GM21381 (cell line): ENCODE measurements around the gene KLC1.
"Not testable (repeated sequence)": the region's sequence is repeated elsewhere in the genome, so short reads cannot be mapped to it uniquely, and the experiment has no call there.

Source experiments
- ATAC-seq: cut with Tn5 transposase; IDR thresholded peaks from one replicate; pipeline ENCODE4 v1.9.1; 2021; ENCODE audit warnings: mild to moderate bottlenecking, moderate library complexity; ENCODE audit not compliant: unreplicated experiment

Gene KLC1

DNA sequence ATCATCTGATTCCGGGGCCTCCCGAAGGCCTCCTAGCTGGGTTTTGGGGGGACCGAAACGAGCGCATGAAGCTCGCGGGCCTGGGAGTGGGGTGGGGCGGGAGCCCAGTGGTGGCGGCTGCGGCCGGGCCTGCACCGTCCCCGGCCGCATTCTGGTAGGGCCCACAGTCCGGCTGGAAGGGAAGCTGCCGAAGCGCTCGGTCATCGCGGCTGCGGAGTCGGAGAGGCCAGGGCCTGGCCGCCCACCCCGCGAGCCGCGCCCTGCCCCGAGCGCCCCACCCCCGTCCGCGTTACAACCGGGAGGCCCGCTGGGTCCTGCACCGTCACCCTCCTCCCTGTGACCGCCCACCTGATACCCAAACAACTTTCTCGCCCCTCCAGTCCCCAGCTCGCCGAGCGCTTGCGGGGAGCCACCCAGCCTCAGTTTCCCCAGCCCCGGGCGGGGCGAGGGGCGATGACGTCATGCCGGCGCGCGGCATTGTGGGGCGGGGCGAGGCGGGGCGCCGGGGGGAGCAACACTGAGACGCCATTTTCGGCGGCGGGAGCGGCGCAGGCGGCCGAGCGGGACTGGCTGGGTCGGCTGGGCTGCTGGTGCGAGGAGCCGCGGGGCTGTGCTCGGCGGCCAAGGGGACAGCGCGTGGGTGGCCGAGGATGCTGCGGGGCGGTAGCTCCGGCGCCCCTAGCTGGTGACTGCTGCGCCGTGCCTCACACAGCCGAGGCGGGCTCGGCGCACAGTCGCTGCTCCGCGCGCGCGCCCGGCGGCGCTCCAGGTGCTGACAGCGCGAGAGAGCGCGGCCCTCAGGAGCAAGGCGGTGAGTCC, at the start of gene KLC1:
TSS of gene KLC1 (plus strand) at position 528 of the 819 bp plus-strand sequence. CDS start 25,354 bp downstream, outside the sequence.
- ATAC-seq, result peak; percentile 66

DNA sequence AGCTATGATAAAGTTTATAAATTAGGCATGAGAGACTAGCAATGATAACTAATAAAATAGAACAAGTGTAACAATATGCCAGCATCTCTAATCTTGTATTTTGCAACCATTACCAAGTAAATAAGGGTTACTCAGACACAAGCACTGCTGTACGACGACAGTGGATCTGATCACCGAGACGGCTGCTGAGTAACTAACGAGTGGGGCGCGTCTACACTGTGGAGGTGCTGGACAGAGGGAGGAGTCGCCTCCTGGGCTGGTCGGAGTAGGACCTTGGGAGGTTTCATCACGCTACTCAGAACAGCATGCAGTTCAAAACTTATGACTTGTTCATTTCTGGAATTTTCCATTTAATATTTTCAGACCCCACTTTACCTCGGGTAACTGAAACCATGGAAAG, 47.8 kb upstream of the KLC1 start:
- ATAC-seq, result no peak

GRCh38 chr14:103581954-103582703, 46.9 kb upstream of the KLC1 start:
- ATAC-seq, result no peak

- no peak for ATAC-seq
Measured at GRCh38 chr14:103584326-103584915, 44.6 kb upstream of the KLC1 start.

GRCh38 chr14:103593577-103593976, 35.4 kb upstream of the KLC1 start:
- peak; percentile 97 for ATAC-seq

GRCh38 chr14:103594265-103594664, 34.7 kb upstream of the KLC1 start:
- ATAC-seq, result no peak

- no peak for ATAC-seq
Measured at GRCh38 chr14:103597623-103598377, 31.2 kb upstream of the KLC1 start.

GRCh38 chr14:103600503-103600902, 28.5 kb upstream of the KLC1 start:
- ATAC-seq, result no peak

GRCh38 chr14:103604620-103605019, 24.4 kb upstream of the KLC1 start:
- ATAC-seq, result no peak

GRCh38 chr14:103606963-103607668, 21.9 kb upstream of the KLC1 start:
- peak; percentile 78 for ATAC-seq

- no peak for ATAC-seq
Measured at GRCh38 chr14:103607822-103608221, 21.2 kb upstream of the KLC1 start.

DNA sequence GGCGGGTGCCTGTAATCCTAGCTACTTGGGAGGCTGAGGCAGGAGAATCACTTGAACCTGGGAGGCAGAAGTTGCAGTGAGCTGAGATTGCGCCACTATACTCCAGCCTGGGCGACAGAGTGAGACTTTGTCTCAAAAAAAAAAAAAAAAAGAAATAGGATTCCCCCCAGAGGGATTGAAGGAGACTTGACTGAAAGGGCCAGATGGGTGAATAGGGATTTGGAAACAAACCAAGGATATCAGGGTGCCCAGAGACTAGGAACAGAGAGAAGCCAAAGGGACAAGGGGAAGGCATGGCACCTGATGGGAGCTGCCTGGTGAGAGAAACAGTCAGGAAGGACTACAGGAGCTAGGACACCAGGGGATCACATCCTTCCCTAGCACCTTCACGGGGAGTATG, 19.9 kb upstream of the KLC1 start:
- not testable (repeated sequence) for ATAC-seq

- ATAC-seq, result no peak
Measured at GRCh38 chr14:103611215-103611614, 17.8 kb upstream of the KLC1 start.

DNA sequence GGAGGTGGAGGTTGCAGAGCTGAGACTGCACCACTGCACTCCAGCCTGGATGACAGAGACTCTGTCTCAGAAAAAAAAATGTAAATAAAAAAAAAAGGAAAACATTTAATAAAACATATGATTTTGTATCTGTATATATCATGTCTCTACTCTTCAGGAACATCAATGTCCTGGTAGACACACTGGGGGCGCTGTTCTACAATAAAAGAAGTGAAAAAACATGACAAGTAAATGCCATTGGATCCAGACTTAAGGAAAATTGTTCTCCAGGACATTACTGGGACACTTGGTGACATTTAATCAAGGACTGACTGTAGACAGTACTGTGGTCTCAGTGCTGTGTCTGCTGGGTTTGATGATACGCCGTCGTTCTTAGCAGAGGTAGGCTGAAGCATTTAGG, 15.5 kb upstream of the KLC1 start:
- ATAC-seq, result no peak

DNA sequence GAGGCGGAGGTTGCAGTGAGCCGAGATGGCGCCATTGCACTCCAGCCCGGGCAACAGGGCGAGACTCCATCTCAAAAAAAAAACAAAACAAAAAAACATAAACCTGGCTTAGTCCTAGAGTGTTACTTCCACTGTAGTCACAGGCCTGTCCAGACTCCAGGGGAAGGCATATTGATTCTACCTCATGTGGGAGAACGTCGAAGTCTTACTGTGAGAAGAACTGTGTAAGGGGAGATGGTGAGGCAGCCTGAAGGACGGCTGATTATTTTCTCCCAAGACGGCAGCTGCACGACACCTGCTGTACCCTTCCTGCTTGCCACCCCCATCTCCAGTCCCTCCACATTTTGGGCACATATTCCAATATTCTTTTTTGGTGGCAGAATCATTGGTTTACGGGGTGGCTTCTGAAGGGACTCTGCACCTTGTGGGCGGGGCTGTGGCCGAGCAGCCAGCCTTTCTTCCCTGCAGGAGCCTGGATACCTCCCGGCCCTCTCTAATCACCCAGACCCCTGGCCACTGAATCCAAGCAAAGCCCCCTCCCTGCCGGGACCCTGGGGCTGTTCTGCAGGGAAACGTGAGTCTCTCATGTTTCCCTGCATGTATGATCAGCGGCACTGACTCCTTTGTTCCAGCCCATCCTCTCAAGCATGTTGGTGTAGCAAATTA, 12.2 kb upstream of the KLC1 start:
- no peak for ATAC-seq

DNA sequence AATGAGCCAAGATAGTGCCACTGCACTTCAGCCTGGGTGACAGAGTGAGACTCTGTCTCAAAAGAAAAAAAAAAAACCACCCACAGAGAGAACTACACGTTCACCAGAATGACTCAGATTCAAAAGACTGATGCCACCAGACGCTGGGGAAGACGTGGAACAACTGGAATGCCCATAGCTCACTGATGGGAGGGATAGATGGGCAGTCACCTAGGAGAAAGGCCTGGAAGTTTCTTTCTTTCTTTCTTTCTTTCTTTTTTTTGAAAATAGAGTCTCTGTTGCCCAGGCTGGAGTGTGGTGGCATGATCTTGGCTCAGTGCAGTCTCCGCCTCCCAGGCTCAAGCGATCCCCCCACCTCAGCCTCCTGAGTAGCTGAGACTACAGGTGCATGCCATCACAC, 10.0 kb upstream of the KLC1 start:
- no peak for ATAC-seq

- ATAC-seq, result no peak
Measured at GRCh38 chr14:103621860-103622259, 7.2 kb upstream of the KLC1 start.

GRCh38 chr14:103623308-103623707, 5.7 kb upstream of the KLC1 start:
- ATAC-seq, result no peak

DNA sequence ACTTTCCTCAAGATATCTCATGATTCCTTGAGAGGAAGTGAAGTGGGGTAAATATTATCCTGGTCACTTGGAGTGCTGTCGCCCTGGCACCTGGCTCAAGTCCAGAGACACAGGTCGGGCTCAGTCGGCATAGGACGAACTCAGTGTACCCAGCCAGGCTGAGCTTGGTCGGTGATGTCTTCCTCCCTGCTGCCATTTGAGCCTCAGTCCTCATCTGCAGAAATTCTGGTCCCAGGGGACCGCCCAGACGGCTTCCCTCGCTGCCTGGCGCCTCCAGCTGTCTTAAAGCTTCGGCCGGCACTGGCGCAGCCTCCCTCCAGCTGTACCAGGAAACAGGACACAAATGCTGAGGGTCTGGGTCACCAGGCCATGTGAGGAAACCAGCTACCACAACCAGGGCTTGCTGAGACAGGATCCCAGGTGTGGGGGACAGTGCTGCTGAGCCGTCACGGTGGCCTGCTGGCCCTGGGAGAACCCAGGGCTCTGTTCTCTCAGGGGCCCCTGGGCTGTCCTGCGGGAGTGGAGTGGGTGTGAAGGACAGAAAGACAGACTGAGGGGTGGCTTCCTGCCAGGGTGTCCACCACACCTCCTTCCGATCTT, 5.0 kb upstream of the KLC1 start:
- no peak for ATAC-seq
